Stimulated activated CD4-positive, alpha-beta T cell treated with anti-CD3 and anti-CD28 coated beads, Interleukin-12 subunit alpha, Interleukin-12 subunit beta, amount 100 ng/mL, for 24 hours (primary cell): ENCODE results near the gene TBX4.

Experiments
- DNase-seq, 2 experiments: peaks; one replicate each; pipeline ENCODE4 v3.0.0-alpha.2; 2020; ENCODE audit warnings: low read depth in 2 of 2

Gene TBX4

GRCh38 chr17:61465550-61466237 lies 13.5 kb downstream of the TBX4 start:
- DNase-seq, result no peak

- no peak for DNase-seq
These were observed 14.0 kb downstream of the TBX4 start for GRCh38 chr17:61466246-61466645.

- no peak for DNase-seq
These were observed 15.4 kb downstream of the TBX4 start for GRCh38 chr17:61467416-61468262.

GRCh38 chr17:61468263-61468907 lies 16.2 kb downstream of the TBX4 start:
- no peak for DNase-seq

- no peak for DNase-seq
These were observed 17.3 kb downstream of the TBX4 start for GRCh38 chr17:61469474-61469873.

GRCh38 chr17:61469949-61470348 lies 17.7 kb downstream of the TBX4 start:
- DNase-seq, result no peak

GRCh38 chr17:61470530-61471136 lies 18.4 kb downstream of the TBX4 start:
- DNase-seq, result no peak

- DNase-seq, result no peak
These were observed 22.2 kb downstream of the TBX4 start for GRCh38 chr17:61474235-61474927.

GRCh38 chr17:61474934-61475333 lies 22.7 kb downstream of the TBX4 start:
- DNase-seq, result no peak

GRCh38 chr17:61475726-61476125 lies 23.5 kb downstream of the TBX4 start:
- no peak for DNase-seq

- DNase-seq, result no peak
These were observed 24.4 kb downstream of the TBX4 start for GRCh38 chr17:61476476-61477203.

GRCh38 chr17:61477204-61477834 lies 25.1 kb downstream of the TBX4 start:
- DNase-seq, result no peak

- DNase-seq, result no peak
These were observed 26.0 kb downstream of the TBX4 start for GRCh38 chr17:61478026-61478789.

GRCh38 chr17:61478790-61479492 lies 26.7 kb downstream of the TBX4 start:
- DNase-seq, result no peak

- DNase-seq, result no peak
These were observed 27.5 kb downstream of the TBX4 start for GRCh38 chr17:61479493-61480413.

- no peak for DNase-seq
These were observed 28.2 kb downstream of the TBX4 start for GRCh38 chr17:61480414-61480807.

- no peak for DNase-seq
These were observed 29.2 kb downstream of the TBX4 start for GRCh38 chr17:61481421-61481820.

GRCh38 chr17:61482467-61482866 lies 30.2 kb downstream of the TBX4 start:
- DNase-seq, result no peak
